RCC 7860 (cell line): Measurements from ENCODE around the gene ABHD15.

Source experiments
- DNase-seq: peaks from one replicate; pipeline ENCODE4 v3.0.0-alpha.2; 2015; ENCODE audit warnings: low spot score
- FAIRE-seq: peaks from 2 replicates; lab custom pipeline; 2012; peaks lifted over from hg19 to GRCh38; lab: Jason Lieb, UNC

The ABHD15 gene

DNA sequence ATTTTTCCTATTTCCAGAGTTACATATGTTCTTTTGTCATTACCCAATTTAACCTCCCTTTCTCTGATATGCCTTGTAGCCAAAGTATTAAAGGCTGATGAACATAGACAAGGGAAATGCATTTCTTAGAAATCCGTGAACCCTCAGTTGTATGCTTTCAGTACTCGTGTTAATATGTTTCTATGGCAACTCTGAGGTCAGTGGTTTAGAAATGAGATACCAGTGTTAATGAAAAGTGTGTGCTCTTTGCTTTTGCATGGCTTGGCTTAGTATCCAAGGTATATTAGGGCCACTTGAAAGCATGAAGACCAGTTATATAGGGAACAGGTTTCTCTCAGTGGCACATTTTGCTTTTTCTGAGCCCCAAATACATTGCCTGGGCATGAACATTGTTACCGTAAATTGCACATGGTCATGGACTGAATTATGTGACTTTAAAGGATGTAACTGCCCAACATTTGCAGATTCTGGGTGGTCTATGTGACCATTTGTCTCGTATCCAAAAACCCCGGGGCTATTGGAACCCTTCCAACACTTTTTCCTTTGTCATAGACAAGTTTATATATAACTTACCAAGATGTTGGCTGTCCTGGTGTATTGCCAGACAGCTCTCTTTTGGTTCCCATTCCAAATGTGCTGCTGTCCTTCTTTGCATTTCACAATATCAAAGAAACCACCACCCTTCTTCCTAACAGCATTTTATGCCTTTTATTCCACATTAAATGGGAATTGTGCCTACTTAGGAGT is 17.5 kb downstream of the ABHD15 start:
- DNase-seq (no peak), FAIRE-seq (no peak)

DNA sequence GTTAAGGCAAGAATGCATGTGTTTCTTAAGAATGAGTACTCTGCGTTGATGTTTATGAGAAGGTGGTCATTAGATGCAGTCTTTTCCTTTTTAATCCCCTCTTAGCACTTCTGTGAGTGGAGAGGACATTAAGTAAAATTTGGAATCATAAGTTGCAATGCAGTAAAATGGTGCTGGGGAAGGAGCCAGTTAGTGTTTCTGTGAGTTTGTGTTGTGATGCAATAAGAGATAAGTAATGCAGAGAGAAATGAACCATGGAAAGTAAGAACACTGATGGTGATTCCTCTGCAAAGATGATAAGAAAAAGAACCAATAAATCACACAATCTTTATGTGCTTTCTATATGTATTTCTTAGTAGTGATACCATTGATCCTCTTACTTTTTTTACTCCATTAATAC is 20.0 kb downstream of the ABHD15 start:
- no peak for FAIRE-seq
- no peak for DNase-seq

DNA sequence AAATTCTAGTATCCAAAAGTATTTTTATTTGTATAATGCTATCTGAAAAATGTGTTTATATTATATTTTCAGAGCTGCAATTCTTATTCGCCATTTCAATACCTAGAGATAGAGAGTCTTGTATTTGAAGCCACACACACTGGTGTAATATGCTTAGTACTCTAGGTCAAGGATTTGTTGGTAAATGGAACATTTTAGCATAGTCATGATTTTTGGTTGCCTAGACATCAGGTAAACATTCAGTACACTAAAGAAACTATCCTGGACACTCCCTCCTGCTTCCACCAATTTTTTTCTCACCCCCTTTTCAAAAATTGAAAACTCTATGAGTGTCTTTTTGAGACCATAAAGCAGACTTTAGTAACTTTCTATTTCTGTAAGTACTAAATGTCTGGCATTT is 20.8 kb downstream of the ABHD15 start:
- FAIRE-seq = no peak

DNA sequence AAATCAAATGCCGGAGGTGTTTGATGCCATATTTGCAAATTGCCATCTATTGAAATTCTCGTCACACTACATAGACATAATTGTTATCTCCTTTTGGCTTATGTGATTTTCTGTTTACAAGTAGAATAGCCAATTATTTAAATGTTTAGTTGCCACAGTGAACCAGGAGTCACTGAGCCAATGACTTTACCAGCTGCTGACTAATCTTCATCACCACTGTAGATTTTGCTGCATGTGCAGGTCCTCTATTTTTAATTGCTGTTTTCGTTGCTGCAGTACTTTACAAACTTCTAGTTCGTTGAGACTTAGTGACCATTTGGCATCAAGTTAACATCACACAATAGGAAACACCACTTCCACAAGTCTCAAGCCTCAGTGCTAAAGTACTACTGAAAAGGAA is 22.8 kb downstream of the ABHD15 start:
- FAIRE-seq (no peak), DNase-seq (no peak)

More for the DNA sequence above, 20.8 kb downstream of the ABHD15 start:
- DNase-seq = no peak

DNA sequence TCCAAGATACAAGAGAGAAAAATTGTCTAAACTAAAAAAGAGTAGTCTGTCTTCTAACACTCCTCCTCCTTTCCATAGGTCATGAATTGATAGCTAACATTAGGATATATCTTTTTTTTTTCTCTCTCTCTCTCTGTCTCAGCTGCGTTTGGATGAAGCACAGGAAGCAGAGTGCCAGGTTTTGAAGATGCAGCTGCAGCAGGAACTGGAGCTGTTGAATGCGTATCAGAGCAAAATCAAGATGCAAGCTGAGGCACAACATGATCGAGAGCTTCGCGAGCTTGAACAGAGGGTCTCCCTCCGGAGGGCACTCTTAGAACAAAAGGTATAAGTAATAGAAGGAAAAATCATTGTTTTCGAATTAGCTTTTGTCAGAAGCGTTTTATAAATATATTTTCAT is 32.9 kb downstream of the ABHD15 start:
- no peak for DNase-seq
- no peak for FAIRE-seq

DNA sequence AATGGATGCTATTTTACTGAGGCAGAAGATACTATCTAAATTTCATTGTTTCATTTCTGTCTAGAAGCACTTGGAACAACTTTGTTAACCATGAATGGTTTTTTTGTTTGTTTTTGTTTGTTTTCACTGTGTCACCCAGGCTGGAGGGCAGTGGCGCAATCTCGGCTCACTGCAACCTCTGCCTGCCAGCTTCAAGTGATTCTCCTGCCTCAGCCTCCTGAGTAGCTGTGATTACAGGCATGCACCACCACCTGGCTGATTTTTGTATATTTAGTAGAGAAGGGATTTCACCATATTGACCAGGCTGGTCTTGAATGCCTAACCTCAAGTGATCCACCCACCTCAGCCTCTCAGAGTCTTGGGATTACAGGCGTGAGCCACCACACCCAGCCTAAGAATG is 40.5 kb downstream of the ABHD15 start:
- no peak for DNase-seq
- no peak for FAIRE-seq

DNA sequence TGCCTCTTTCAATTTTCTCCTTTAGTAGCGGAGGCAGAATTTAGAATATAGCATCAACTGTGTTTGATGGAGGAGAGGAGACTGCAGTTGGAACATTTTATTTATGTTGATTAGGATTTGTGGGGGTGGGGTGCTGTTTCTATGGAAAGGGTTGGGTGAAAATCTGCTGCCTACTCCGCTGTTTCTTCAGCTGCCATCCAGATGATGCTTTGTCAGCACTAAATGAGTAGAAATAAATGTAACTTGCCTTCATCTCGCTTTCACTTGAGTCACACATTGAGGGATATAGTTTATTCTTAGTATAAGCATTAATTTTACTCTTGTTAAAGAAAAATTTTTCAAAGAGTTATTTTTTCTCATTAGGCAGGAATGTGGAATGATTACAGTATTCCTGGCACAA is 42.1 kb downstream of the ABHD15 start:
- DNase-seq (no peak), FAIRE-seq (no peak)

DNA sequence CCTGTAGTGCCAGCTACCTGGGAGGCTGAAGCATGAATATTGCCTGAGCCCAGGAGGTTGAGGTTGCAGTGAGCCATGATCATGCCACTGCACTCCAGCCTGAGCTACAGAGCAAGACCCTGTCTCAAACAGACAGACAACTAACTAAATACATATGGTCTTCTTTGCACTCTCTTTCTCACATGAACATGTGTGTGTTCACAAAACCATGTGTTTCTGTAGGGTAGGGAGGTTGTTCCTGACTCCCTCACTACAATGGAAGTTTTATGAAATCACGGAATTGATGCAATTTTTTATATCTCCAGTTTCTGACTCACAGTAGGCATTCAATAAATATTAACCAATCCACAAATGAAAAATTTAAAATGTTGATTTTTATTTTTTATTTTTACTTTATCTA is 48.5 kb downstream of the ABHD15 start:
- DNase-seq (no peak), FAIRE-seq (no peak)

DNA sequence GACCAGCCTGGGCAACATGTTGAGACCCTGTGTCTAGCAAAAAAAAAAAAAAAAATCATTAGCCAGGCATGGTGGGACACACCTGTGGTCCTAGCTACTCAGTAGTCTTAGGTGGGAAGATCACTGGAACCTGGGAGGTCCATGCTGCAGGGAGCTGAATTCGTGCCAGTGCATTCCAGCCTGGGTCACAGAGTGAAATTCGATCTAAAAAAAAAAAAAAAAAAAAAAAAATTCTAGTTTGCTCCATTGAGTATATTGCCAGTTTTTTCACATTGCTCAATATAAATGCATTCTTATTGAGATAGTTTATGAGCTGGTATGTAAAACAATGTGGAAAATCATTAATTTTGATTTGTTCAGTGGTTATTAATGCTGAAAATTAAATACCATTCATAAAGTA is 52.0 kb downstream of the ABHD15 start:
- no peak for DNase-seq
- no peak for FAIRE-seq

DNA sequence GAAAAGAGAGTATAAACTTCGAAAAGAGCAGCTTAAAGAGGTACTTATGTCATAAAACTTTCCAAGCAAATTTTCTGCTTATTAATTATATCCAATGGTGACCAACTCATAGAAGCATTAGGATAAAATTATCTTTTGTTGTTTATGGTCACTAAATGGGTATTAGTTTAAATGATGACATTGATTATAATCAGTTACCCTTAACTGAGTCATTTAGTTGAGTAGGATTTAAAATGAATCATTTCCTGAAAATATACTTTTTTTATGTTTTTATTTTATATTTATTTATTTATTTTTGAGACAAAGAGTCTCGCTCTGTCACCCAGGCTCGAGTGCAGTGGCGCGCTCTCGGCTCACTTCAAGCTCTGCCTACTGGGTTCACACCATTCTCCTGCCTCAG is 55.9 kb downstream of the ABHD15 start:
- FAIRE-seq (no peak), DNase-seq (no peak)
